ENCODE measurements around the gene EXOC2. TPM values are rescaled to one million over a fixed set of nuclear protein-coding genes. Genes with fewer than 3 reads are reported as not detected.

EXOC2 gene
- total RNA-seq, 4 donors from 2014 or later = 20.9 to 28.5 (median 24.6) TPM

DNA sequence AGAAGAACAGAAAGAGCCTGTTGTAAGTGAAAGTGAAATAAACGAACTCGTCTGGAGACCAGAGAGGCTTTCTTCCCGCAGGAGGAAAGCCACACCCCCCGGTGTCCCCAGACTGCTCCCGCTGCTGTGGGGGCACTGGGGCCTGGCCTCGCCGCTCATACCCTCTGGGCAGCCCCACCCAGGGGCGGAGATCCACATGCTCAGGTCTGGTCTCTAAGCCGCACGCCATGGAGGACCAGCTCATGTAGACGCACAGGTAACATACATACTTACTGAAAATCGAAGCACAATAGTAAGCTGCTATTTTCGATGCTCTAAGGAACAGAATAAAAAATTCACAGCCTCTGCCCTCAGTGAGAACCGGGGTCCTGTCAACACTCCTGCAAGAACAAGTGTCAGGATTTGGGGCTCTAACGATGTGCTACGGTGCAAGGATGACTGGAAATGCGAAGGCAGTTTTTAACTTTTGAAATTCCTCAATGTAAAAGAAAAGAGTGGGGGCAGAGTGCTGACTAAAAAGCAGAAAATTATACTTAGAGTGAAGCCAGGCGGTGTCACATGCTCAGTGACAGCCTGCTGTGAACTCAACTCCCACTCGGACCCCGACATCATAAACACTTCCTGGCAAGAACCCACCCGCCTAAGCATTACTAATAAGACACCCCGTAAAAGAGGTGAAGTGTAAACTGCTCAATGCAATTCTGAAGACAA, 190.9 kb downstream of the EXOC2 start:
- H3K36me3 ChIP-seq = peaks cover 0 to 27% (median 17%) of the 10 kb centered on the region in 4 donors
- TF ChIP-seq POLR2AphosphoS5 (IDR thresholded peaks at IDR 0.05) = no peak
- TF ChIP-seq POLR2A (IDR thresholded peaks at IDR 0.05; ENCODE audit: low read depth) = no peak
- no peak for TF ChIP-seq EP300 (IDR thresholded peaks at IDR 0.05)
- TF ChIP-seq, protein P1, sequence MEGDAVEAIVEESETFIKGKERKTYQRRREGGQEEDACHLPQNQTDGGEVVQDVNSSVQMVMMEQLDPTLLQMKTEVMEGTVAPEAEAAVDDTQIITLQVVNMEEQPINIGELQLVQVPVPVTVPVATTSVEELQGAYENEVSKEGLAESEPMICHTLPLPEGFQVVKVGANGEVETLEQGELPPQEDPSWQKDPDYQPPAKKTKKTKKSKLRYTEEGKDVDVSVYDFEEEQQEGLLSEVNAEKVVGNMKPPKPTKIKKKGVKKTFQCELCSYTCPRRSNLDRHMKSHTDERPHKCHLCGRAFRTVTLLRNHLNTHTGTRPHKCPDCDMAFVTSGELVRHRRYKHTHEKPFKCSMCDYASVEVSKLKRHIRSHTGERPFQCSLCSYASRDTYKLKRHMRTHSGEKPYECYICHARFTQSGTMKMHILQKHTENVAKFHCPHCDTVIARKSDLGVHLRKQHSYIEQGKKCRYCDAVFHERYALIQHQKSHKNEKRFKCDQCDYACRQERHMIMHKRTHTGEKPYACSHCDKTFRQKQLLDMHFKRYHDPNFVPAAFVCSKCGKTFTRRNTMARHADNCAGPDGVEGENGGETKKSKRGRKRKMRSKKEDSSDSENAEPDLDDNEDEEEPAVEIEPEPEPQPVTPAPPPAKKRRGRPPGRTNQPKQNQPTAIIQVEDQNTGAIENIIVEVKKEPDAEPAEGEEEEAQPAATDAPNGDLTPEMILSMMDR (IDR thresholded peaks at IDR 0.05) = no peak
- H3K4me3 ChIP-seq = no peak overlapping the region
- H3K9me3 ChIP-seq = no peaks in the 10 kb centered on the region
- WGBS = 85% methylated on average over 22 of the region's 22 CpGs
- DNase-seq (ENCODE audit: extremely low spot score) = no peak
- no peaks in the 10 kb centered on the region for H3K4me1 ChIP-seq
- intact Hi-C loops (cut with DNase I) = no loop called here
- no peaks in the 10 kb centered on the region for H3K27me3 ChIP-seq
- H3K27ac ChIP-seq (replicated peaks in 1 of 4) = no peak overlapping the region

DNA sequence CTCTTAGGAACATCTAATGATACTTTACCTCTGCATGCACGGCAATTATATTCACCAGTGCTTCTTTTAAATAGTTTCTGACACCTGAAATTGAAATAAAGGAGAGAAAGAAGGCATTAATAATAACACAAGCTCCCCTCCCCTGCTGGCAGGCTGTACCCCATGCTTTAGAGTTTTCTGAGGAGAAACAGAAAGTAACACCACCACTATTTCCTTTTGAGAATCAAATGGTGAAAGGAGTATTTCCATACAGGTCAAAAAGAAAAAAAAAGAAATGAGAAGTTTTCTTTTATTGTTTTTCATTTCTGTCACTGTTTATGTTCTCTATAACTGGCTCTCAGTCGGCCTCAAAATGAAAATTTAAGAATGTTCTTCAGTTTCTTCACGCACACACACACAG, 193.3 kb downstream of the EXOC2 start:
- 84% methylated on average over 3 of the region's 3 CpGs for WGBS
- intact Hi-C loops (cut with DNase I) = no loop called here
- Histone ChIP-seq H3K27me3 (no peaks in the 10 kb centered on the region), H3K4me1 (no peaks in the 10 kb centered on the region), H3K9me3 (no peaks in the 10 kb centered on the region), H3K36me3 (peaks cover 18 to 44% (median 22%) of the 10 kb centered on the region in 4 donors), H3K4me3 (no peak overlapping the region), H3K27ac (replicated peaks in 1 of 4) (no peak overlapping the region)
- no peak for TF ChIP-seq POLR2AphosphoS5 (IDR thresholded peaks at IDR 0.05)
- TF ChIP-seq, protein P1 (IDR thresholded peaks at IDR 0.05) = no peak
- TF ChIP-seq EP300 (IDR thresholded peaks at IDR 0.05) = no peak
- no peak for TF ChIP-seq POLR2A (IDR thresholded peaks at IDR 0.05; ENCODE audit: low read depth)
- no peak for DNase-seq (ENCODE audit: extremely low spot score)

DNA sequence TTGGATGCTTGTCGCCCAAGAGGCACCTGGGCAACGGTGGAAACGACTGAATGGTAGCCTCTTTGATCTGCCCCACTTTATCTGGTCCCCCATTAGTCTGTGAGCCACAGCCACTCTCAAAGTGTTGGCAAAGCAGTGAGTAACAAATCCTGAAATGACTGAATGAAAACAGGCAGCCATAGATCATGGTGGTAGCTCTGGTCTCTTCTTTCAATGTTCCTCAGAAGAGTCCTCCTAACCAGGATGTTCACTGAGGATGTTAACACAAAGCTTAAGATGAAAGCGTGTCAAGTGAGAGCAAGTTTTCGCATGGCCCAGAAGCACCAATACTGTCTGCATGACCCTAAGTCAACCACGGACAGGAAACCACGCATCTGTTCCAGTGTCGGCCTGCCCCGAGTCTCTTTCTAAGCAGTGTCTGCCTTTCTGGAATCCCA, 194.1 kb downstream of the EXOC2 start:
- no peak overlapping the region for H3K4me3 ChIP-seq
- no peak for TF ChIP-seq POLR2A (IDR thresholded peaks at IDR 0.05; ENCODE audit: low read depth)
- no peak for TF ChIP-seq EP300 (IDR thresholded peaks at IDR 0.05)
- TF ChIP-seq, protein P1 (IDR thresholded peaks at IDR 0.05) = no peak
- TF ChIP-seq POLR2AphosphoS5 (IDR thresholded peaks at IDR 0.05) = no peak
- DNase-seq (ENCODE audit: extremely low spot score) = no peak
- H3K9me3 ChIP-seq = no peaks in the 10 kb centered on the region
- no peaks in the 10 kb centered on the region for H3K27me3 ChIP-seq
- intact Hi-C loops (cut with DNase I) = no loop called here
- no peak overlapping the region for H3K27ac ChIP-seq (replicated peaks in 1 of 4)
- H3K4me1 ChIP-seq = no peaks in the 10 kb centered on the region
- peaks cover 14 to 44% (median 19%) of the 10 kb centered on the region in 4 donors for H3K36me3 ChIP-seq
- 72% methylated on average over 9 of the region's 9 CpGs for WGBS

DNA sequence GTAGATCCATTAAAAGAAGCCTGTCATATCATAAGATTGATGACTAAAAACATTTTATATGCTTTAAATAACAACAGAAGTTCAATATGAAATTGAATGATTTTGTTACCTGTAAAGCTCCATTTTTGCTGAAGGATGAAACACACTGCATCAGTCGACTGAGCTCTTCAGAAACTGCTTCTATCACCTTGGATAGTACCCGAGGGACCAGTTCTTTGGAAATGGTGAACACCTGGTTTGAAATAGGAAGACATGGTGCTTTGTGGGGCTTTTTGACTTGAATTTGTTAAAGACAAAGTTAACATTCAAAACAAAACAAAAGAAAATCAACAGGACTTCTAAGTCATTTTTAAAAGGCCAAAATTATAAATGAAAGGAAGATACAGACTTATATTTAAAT, 195.7 kb downstream of the EXOC2 start:
- no peak overlapping the region for H3K27ac ChIP-seq (replicated peaks in 1 of 4)
- H3K9me3 ChIP-seq = no peaks in the 10 kb centered on the region
- no peaks in the 10 kb centered on the region for H3K27me3 ChIP-seq
- TF ChIP-seq, protein P1 (IDR thresholded peaks at IDR 0.05) = no peak
- intact Hi-C loops (cut with DNase I) = no loop called here
- WGBS = 94% methylated on average over 2 of the region's 2 CpGs
- peaks cover 12 to 50% (median 21%) of the 10 kb centered on the region in 4 donors for H3K36me3 ChIP-seq
- no peak overlapping the region for H3K4me3 ChIP-seq
- no peaks in the 10 kb centered on the region for H3K4me1 ChIP-seq
- DNase-seq (ENCODE audit: extremely low spot score) = no peak

DNA sequence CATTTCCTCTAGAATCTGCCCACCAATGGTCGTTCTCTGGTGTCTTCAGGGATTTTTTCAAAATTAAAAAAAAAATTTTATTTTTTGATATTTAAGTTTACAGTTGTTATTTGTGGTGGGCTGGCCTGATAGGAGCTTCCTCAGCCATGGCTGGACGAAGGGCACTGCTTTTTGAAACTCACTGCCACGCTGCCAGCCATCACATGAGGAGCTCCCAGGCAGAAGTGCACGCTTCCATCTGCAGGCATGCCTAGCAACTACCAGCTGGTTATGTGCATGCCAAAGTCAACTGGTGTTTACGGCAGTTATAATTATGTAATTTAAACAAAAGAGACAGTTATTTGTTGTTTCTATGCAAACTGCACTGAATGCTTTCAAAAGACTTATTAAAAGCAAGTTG, 196.3 kb downstream of the EXOC2 start:
- 95% methylated on average over 5 of the region's 5 CpGs for WGBS
- TF ChIP-seq POLR2A (IDR thresholded peaks at IDR 0.05; ENCODE audit: low read depth) (no peak), POLR2AphosphoS5 (IDR thresholded peaks at IDR 0.05) (no peak), EP300 (IDR thresholded peaks at IDR 0.05) (no peak)
- TF ChIP-seq, protein P1 (IDR thresholded peaks at IDR 0.05) = no peak
- Histone ChIP-seq H3K9me3 (no peaks in the 10 kb centered on the region), H3K27me3 (no peaks in the 10 kb centered on the region), H3K36me3 (peaks cover 12 to 50% (median 21%) of the 10 kb centered on the region in 4 donors), H3K4me1 (no peaks in the 10 kb centered on the region), H3K27ac (replicated peaks in 1 of 4) (no peak overlapping the region), H3K4me3 (no peak overlapping the region)
- no peak for DNase-seq (ENCODE audit: extremely low spot score)
- intact Hi-C loops (cut with DNase I) = no loop called here

Data from esophagus muscularis mucosa (tissue), 4 donors.